BJ (cell line): ENCODE results near the gene MAGEB6. TPM values are rescaled to one million over a fixed set of nuclear protein-coding genes. Genes with fewer than 3 reads are reported as not detected.
"Not testable (repeated sequence)": the region's sequence is repeated elsewhere in the genome, so short reads cannot be mapped to it uniquely, and the experiment has no call there.

ENCODE experiments used
- CTCF ChIA-PET: fragments of 350-600 bp; formaldehyde crosslinking; extraction: SDS; loops from one replicate; lab custom pipeline; 2021; ENCODE audit warnings: antibody characterized with exemption, inconsistent platforms; lab: Yijun Ruan, JAX
- POLR2A ChIA-PET: fragments of 300-600 bp; sonication (Branson Sonifier 250); formaldehyde crosslinking; extraction: SDS; loops from one replicate; lab custom pipeline; 2021; ENCODE audit warnings: antibody characterized with exemption; lab: Charles Lee
- DNase-seq: peaks from one replicate; pipeline ENCODE4 v3.0.0-alpha.2; 2011; ENCODE audit warnings: low read depth
- H3K27me3 ChIP-seq: 2 replicates; pipeline ENCODE4 v1.6.0; 2011; ENCODE audit warnings: low read length; ENCODE audit not compliant: control insufficient read depth, insufficient read depth
- H3K36me3 ChIP-seq: 2 replicates; pipeline ENCODE4 v1.5.1; 2011; ENCODE audit warnings: low read length; ENCODE audit not compliant: control insufficient read depth, insufficient read depth
- H3K4me3 ChIP-seq: 2 replicates; pipeline ENCODE4 v1.5.1; 2011; ENCODE audit warnings: low read depth, mild to moderate bottlenecking, control low read depth, low read length
- polyA minus RNA-seq: library from RNA; depleted of rRNA, polyadenylated mRNA; stranded (reverse); fragments of >200 nt; gene quantifications from 2 replicates; pipeline ENCODE4 v1.2.3, GENCODE V29; 2011; rRNA and poly(A)+ RNA removed
- polyA plus RNA-seq: library from polyadenylated mRNA; depleted of rRNA; stranded (reverse); fragments of >200 nt; gene quantifications from 2 replicates; pipeline ENCODE4 v1.2.3, GENCODE V29; 2011; rRNA removed
- TF ChIP-seq, protein P1 (sequence below): IDR thresholded peaks from 2 replicates; pipeline ENCODE4 v1.5.1; 2011; ENCODE audit warnings: low read depth, mild to moderate bottlenecking, control low read depth, inconsistent platforms, low read length, moderate library complexity; ENCODE audit not compliant: insufficient read depth

The MAGEB6 gene, protein sequence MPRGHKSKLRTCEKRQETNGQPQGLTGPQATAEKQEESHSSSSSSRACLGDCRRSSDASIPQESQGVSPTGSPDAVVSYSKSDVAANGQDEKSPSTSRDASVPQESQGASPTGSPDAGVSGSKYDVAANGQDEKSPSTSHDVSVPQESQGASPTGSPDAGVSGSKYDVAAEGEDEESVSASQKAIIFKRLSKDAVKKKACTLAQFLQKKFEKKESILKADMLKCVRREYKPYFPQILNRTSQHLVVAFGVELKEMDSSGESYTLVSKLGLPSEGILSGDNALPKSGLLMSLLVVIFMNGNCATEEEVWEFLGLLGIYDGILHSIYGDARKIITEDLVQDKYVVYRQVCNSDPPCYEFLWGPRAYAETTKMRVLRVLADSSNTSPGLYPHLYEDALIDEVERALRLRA
- polyA plus RNA-seq: not detected in 2 replicates
- not detected in 2 replicates for polyA minus RNA-seq

DNA sequence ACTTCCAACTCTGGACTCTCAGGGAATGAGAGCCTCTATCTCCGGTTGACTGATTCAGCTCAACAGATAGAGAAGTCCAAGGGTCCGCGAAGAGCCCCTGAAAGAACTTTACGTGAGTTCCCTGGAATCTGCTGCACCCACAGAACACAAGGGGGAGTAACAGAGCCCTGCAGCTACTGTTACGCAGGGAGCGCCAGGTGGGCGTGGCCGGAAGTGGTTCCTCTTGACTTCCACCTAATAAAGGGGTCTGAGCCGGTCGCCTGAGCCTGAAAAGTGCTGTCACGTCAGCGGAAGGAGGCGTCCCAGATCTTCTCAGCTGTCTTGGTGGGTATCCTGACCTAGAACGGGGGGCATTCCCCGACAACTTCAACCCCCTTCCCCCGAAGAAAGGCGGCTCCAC lies at the start of gene MAGEB6:
Gene MAGEB6 (plus strand): TSS at position 237 of the 400 bp plus-strand sequence. CDS start 1,407 bp downstream, outside the sequence.
- H3K4me3 ChIP-seq: no peak within 1 kb of the TSS
- ChIA-PET POLR2A (no interaction called here), CTCF (no interaction called here)
- TF ChIP-seq, protein P1, sequence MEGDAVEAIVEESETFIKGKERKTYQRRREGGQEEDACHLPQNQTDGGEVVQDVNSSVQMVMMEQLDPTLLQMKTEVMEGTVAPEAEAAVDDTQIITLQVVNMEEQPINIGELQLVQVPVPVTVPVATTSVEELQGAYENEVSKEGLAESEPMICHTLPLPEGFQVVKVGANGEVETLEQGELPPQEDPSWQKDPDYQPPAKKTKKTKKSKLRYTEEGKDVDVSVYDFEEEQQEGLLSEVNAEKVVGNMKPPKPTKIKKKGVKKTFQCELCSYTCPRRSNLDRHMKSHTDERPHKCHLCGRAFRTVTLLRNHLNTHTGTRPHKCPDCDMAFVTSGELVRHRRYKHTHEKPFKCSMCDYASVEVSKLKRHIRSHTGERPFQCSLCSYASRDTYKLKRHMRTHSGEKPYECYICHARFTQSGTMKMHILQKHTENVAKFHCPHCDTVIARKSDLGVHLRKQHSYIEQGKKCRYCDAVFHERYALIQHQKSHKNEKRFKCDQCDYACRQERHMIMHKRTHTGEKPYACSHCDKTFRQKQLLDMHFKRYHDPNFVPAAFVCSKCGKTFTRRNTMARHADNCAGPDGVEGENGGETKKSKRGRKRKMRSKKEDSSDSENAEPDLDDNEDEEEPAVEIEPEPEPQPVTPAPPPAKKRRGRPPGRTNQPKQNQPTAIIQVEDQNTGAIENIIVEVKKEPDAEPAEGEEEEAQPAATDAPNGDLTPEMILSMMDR: no peak
- DNase-seq: no peak
- H3K36me3 ChIP-seq: no peaks in the 10 kb centered on the region
- H3K27me3 ChIP-seq: no peaks in the 10 kb centered on the region

DNA sequence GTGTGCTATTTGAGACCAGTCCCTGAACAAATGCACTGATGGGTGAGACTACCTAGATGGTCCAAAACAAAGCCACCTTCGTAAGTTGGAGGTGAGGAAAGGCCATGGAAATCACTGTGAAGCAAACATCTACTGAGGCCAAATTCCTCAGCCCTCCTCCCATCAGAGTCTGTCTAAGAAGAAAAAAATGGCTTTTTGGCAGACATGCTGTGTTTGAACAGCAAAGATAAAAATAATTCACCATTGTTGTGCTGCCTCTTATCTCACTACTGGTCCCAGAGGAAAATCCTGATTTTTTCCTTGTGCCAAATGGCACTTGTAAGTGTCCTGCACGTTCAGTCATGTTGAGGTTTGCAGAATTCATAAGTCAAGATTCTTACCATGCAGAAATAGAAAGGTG lies 46.2 kb upstream of the MAGEB6 start:
- ChIA-PET CTCF (no interaction called here), POLR2A (no interaction called here)
- no peak for DNase-seq
- TF ChIP-seq, protein P1: no peak
- H3K36me3 ChIP-seq: no peaks in the 10 kb centered on the region
- no peak overlapping the region for H3K4me3 ChIP-seq
- no peaks in the 10 kb centered on the region for H3K27me3 ChIP-seq

DNA sequence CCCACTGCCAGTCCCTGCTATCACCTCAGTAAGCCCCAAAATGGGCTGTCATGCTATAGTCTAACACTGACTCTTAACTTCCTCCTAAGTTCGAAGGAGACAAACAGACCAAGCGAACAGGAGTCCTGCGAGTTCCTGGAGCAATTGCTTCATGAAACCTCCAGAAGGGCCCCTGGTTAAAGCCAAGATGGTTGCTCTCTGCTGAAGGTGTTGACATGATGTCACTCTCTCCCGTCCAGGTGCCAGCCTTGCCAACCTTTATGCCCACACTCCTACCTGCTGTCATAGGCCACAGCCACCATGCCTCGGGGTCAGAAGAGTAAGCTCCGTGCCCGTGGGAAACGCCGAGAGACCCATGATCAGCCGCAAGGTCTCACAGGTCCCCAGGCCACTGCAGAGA lies 31.9 kb upstream of the MAGEB6 start, which contains the start of gene MAGEB6B:
Gene MAGEB6B (plus strand): TSS at position 301 of the 400 bp plus-strand sequence. CDS start 0 bp downstream, at position 301.
- no peaks in the 10 kb centered on the region for H3K27me3 ChIP-seq
- POLR2A ChIA-PET: no interaction called here
- DNase-seq: no peak
- TF ChIP-seq, protein P1: no peak
- no peaks in the 10 kb centered on the region for H3K36me3 ChIP-seq
- no peak within 1 kb of the TSS for H3K4me3 ChIP-seq
- CTCF ChIA-PET: no interaction called here

DNA sequence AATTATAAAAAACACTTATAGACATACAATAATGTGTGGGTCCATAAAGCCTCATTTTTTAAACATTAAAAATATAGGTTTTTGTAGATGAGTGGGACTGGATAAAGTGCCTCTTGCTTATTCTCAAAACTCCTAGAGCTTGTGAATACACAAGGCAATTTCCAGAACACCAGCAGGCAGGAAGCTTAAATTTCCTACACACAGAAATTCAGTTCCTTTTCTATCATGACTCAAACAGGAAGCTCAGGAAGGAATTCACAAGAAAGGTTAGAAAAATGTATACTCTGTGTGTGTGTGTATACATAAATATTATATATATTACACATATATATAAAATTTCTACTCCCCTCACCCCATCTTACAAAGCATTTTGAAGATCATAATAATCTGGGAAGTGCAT lies 11.3 kb downstream of the MAGEB6 start:
- no peaks in the 10 kb centered on the region for H3K36me3 ChIP-seq
- TF ChIP-seq, protein P1: no peak

DNA sequence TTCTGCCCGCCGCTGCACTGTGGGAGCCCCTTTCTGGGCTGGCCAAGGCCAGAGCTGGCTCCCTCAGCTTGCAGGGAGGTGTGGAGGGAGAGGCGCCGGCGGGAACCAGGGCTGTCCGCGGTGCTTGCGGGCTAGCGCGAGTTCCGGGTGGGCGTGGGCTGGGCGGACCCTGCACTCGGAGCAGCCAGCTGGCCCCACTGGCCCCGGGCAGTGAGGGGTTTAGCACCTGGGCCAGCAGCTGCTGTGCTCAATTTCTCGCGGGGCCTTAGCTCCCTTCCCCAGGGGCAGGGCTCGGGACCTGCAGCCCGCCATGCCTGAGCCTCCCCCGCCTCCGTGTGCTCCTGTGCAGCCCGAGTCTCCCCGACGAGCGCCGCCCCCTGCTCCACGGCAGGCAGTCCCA lies 12.5 kb downstream of the MAGEB6 start:
- POLR2A ChIA-PET: not testable (repeated sequence)

More for the DNA sequence above, 11.3 kb downstream of the MAGEB6 start:
- H3K27me3 ChIP-seq: no peaks in the 10 kb centered on the region
- ChIA-PET POLR2A (no interaction called here), CTCF (no interaction called here)
- no peak for DNase-seq
- H3K4me3 ChIP-seq: no peak overlapping the region

More for the DNA sequence above, 12.5 kb downstream of the MAGEB6 start:
- DNase-seq, H3K36me3 ChIP-seq, H3K27me3 ChIP-seq, H3K4me3 ChIP-seq, CTCF ChIA-PET: not testable (repeated sequence)
